Colon (tissue), 2 donors: ENCODE measurements around the gene SPESP1.
"Not testable (repeated sequence)": the region's sequence is repeated elsewhere in the genome, so short reads cannot be mapped to it uniquely, and the experiment has no call there.

Experiments
- FAIRE-seq: peaks from 2 replicates; lab custom pipeline; 2012; peaks lifted over from hg19 to GRCh38; lab: Jason Lieb, UNC
- donor health status: control.
- donor health status: control.

SPESP1 gene

DNA sequence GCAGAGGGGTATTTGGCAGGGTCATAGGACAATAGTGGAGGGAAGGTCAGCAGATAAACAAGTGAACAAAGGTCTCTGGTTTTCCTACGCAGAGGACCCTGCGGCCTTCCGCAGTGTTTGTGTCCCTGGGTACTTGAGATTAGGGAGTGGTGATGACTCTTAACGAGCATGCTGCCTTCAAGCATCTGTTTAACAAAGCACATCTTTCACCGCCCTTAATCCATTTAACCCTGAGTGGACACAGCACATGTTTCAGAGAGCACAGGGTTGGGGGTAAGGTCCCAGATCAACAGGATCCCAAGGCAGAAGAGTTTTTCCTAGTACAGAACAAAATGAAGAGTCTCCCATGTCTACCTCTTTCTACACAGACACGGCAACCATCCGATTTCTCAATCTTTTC, 33.4 kb downstream of the SPESP1 start:
- FAIRE-seq: not testable (repeated sequence)

DNA sequence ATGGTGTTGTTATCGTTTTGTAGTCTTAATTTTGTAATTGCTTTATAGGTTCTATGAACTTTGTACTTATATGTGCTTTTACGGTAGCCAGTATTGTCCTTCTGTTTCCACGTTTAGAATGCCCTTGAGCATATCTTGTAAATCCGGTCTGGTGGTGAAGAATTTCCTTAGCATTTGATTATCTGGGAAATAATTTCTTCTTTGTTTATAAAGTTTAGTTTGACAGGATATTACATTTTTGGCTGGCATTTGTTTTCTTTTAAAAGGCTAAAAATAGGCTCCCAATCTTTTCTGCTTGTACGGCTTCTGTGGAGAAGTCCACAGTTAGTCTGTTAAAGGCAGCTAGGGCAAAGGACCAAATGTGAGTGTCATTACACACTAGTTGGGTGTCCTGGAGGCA, 36.7 kb downstream of the SPESP1 start:
- FAIRE-seq: no peak

DNA sequence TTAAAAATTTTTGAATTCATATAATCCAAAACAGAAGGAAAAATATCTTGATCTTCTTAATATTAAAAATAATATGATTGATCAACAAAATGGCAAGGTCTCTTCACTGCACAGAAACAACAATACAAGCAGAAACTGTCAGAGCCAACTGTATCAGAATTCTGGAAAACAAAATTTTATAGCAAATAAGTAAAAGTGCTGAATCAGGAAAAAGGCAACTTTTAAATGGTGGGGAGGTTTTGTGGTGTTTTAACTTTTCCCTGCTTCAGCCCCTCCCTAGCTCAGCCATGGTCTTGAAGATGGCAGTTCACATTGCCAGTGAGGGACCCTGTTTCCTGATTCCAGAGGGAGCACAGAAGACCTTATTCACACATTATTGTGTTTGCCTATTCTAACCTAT, 37.6 kb downstream of the SPESP1 start:
- no peak for FAIRE-seq

- no peak for FAIRE-seq
Observed at GRCh38 chr15:68969298-68969697, 39.0 kb downstream of the SPESP1 start.

DNA sequence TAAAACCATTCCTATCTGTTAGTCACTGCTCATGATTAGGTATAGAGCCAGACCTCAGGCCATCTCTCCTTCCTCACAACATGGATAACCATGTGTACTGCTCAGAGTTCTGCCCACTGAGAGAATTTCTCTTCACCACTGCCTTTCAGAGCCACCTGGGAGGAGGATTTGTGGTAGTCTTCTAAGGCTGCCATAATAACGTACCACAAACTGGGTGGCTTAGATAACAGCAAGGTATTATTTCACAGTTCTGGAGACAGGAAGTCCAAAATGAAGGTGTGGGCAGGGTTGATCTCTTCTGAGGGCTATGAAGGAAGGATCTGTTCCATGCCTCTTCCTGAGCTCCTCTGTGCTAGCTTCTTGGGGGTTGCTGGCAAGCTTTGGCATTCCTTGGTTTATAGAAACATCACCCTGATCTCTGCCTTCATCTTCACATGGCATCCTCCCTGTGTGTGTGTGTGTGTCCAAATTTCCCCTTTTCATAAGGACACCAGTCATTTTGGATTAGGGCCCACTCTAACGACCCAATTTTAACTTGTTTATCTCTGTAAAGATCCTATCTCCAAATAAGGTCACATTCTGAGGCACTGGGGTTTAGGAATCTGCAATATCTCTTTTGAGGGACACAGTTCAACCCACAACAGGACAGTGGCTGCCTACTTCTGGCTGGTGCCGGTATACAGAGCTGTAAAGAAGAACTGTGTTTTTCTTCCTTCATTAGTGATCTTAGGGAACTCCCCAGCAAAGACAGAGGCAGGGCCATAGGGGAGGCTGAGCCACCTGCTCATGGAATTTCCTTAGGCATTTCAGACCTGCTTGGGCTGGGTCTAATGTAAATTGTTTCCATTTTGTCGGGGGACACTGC, 42.1 kb downstream of the SPESP1 start:
- no peak for FAIRE-seq

GRCh38 chr15:68975651-68976160, 45.4 kb downstream of the SPESP1 start:
- FAIRE-seq: not testable (repeated sequence)

- FAIRE-seq: not testable (repeated sequence)
Observed at GRCh38 chr15:68977426-68977825, 47.1 kb downstream of the SPESP1 start.

DNA sequence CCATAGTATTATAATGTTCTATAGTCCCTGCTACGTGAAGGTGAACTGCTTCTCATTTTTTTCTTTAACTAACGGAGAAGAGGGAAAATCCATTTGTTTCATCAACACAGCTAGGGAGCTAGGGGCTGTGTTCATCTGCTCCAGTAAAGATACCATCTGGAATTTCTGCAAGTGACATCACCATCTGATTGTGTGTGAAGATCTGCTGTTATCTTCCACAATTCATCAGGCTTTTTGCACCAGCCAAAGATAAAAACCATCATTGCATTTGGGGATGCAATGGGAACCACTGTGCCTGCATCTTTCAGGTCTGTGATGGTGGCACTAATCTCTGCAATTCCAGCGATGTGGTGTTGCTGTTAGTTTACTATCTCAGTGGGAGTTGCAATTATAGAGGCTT, 48.7 kb downstream of the SPESP1 start:
- FAIRE-seq: no peak

DNA sequence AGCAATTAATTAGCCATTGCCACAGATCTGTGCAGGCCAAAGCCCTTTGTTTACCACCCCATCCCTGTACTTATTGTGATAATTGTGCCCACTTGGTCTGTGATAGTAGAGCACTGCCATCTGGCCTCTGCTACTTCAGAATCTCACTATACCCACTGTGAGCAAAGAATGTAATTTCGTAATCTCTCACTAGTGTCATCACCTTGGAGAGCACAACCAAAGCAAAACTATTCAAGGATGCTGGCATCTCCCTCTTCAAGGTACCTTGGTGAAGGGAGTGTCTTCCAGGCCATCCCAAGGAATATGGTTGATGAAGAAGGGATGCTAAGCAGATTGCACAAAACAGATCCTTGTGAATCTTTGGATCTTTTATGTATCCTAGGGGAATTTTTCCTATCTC, 49.5 kb downstream of the SPESP1 start:
- FAIRE-seq: no peak

GRCh38 chr15:68980786-68981185, 50.5 kb downstream of the SPESP1 start:
- FAIRE-seq: no peak

DNA sequence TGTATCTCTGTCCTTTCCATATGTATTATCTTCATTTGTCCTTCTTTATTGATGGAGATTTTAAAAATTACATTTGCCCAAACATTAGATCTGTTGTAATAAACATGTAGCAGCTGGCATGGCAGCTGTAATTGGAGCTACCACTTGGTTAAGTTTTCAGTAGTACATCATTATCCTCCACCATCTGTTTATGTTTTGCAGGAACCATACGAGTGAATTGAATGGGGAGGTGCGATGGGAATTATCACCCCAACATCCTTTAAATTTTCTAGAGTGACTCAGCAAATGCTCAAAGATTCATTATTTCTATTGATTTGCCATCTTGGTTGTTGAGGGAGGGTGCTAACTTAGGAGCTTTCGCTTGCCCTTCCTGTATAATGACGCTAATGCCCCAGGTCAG, 51.6 kb downstream of the SPESP1 start:
- no peak for FAIRE-seq

- no peak for FAIRE-seq
Observed at GRCh38 chr15:68982976-68983563, 52.7 kb downstream of the SPESP1 start.

- no peak for FAIRE-seq
Observed at GRCh38 chr15:68983961-68984481, 53.7 kb downstream of the SPESP1 start.

GRCh38 chr15:68984586-68984985, 54.3 kb downstream of the SPESP1 start:
- FAIRE-seq: no peak

GRCh38 chr15:68985361-68985891, 55.1 kb downstream of the SPESP1 start:
- FAIRE-seq: no peak

- FAIRE-seq: no peak
Observed at GRCh38 chr15:68986322-68986721, 56.0 kb downstream of the SPESP1 start.

- FAIRE-seq: no peak
Observed at GRCh38 chr15:68987120-68987519, 56.8 kb downstream of the SPESP1 start.

DNA sequence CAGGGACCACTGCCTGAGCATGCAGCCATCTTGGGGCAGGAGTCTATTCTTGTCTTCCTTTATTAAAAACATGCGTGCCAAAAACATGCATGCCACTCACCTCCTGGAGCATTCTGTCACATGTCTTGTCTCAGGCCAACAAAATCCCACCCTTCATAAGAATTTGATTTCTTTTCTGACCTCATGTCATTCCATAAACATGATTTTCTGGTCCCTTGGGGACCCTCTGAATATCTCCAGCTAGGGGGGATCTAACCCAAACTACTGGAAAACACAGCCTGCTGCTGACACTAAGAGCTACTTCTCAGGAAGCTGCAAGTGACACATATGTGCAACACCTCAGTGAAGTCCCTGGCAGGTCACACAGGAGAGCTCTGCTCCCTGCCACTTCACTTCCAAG, 57.4 kb downstream of the SPESP1 start:
- no peak for FAIRE-seq

DNA sequence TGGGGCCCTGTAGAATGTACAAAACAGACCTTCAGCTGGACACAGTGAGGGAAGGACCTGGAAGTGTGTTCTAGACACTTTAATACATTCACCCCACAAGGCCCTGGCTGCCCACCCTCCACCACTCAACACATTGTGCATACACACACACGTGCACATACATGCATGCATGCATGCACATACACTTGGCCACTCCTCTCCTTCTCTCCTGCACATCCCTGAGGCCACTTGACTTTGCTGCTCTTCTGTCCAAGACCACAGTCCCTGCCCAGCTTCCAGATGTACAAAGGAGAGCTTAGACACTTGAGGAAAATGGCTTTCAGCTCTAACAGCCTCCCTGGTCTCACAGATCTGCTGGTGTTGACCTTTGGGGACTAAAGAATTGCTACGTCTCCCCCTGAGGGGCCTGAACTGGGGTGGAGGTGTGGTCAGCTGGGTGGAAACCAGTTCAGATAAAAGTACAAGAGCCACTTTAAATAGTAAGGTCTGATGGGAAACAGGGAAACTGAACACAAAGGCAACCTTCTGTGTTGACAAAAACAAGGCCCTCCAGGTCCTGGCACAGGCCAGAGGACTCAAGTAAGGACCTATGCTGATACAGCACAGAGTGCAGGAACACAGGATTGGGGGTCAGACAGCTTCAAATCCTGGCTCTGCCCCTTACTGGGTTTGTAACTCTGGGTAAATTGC, 59.4 kb downstream of the SPESP1 start:
- FAIRE-seq: no peak

DNA sequence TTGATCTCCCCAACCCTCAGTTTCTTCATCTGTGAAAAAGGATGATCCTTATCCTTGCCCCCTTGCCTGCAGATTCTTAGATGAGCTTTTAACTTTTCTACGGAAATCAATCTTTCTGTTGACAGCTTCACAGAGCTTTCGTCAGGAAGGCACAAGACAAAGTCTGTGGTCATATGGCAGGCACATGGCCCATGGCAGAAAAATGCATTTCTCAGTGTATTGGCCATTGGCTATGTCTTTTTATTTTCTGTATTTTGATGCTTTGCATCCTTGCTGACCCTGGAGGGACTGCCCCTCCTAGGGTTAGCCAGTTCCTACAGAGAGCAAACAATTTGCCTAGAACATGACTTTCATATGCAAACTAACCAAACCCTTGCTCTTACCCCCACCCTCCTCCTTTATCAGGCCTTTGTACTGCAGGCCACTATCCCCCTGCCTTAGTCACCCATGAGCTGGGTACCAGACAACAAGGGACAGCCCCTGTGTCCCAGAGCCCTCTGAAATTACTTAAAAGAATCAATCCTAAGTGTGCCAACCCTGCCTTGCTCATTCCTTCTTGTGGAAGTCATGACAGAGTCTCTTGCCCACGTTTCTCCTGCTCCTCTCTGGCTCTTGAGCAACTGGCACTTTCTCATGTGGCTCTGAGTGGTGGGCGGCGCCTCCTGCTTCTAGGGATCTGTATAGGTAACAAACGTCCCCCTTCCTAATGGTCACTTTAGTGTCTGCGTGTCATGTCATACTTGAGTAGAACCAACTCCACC, 60.1 kb downstream of the SPESP1 start:
- no peak for FAIRE-seq

- no peak for FAIRE-seq
Observed at GRCh38 chr15:68990992-68991500, 60.7 kb downstream of the SPESP1 start.
